Stimulated activated CD4-positive, alpha-beta T cell treated with anti-CD3 and anti-CD28 coated beads, Interleukin-2, amount 100 ng/mL, for 4 hours (primary cell): ENCODE data around the gene ATXN7L1.
A peak's percentile ranks its signal among the peaks of the same experiment; 100 is the strongest.
"Not testable (repeated sequence)": the region's sequence is repeated elsewhere in the genome, so short reads cannot be mapped to it uniquely, and the experiment has no call there.

Experiments used
- DNase-seq: peaks from one replicate; pipeline ENCODE4 v3.0.0-alpha.2; 2020; ENCODE audit warnings: low read depth

ATXN7L1 gene

DNA sequence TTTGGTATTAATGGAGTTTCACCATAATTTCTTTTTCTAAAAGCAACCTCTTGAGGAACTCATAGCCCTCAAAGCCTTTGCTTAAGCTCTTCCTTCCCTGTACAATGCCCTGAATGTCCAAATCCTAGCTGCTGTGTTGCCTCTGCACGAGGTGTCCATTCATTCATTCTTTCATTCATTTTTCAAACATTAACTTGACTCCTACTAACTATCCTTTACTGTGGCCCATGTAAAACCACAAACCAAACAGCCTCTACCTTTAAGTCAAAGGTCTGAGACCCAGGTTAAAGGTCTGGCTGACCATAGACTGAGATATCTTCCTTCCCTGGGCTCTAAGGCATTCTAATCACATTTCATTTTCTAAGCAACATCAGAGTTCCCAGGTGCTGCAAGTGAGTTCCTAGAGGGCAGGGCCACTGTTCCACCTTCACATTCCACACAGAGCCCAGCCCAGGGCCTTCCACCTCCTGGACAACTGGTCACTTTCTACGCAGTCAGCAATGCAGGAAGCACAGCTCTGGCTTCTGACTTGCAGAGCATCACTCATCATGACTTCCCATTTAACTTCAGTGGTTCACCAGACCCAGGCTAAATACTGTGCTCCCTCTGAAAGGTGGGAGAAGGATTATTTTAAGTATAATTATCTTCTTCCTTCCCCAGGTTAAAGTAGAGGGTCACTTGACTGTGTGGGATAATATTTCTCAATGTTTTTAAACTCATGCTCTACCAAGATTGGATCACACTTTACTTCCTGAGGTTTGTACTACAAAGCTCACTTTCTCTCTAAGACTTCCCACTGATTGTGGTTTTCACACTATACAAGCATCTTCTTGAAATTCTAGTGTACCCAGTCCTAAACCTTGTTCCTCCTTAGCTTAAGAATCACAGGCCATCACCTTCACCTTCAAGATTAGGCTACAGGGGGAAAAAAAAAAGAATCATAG is 19.1 kb downstream of the ATXN7L1 start:
- DNase-seq, result no peak

DNA sequence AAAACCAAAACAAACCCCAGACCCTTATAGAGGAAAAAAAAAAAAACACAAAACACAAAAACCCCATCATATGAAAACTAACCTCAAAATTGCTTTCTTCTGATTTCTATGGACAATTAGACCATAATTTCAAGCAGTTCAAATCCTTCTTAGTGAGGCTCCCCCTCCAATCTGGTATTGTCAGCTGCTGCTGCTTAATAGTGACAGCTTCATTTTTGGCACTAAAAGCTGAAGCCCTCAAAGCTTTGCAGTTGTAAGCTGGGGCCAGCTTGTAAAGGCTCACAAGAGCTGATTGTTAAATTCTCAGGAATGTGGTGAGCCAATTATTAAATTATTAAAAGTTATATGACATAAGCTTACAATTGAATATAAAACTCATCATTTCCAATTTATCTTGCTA is 21.9 kb downstream of the ATXN7L1 start:
- no peak for DNase-seq

DNA sequence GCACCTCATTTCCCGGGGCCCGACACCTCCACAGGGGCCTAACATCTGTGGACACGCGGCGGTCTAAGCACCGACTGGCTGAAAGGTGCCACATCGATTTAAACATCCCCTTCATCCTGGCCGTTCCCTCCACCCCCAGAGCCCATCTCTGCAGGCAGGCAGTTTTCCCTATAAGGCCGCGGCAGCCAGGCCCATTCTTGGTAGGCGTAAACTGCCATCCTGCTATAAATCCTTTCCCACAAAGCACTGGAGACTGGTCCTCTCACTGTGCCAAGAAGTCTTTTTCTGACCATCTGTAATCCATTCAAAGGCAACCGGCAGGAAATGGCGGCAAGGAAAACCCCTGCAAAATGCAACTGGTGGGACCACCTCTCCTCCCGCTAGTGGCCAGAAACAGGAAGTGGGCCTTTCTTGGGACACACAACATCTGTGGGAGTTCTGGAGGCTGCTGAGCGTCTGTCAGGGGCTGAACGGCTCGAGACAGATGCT is 22.4 kb downstream of the ATXN7L1 start:
- no peak for DNase-seq

DNA sequence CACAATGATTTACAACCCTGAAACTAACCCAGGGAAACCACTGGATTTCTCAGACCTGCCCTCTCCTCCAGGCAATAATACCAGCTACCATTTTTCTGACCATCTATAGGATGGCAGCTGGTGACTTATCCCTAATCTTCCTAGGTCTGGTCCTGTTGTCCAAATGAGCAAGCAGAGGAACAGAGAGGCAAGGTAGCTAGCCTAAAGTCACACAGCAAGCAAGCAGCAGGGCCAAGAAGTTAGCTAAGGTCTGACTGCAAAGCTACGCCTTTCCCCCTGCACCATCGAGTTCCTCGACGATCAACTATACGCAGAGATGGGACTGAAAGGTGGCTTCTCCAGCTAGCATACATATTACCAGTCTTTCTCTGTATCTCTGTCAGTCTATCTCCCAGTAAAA is 25.3 kb downstream of the ATXN7L1 start:
- DNase-seq, result no peak

DNA sequence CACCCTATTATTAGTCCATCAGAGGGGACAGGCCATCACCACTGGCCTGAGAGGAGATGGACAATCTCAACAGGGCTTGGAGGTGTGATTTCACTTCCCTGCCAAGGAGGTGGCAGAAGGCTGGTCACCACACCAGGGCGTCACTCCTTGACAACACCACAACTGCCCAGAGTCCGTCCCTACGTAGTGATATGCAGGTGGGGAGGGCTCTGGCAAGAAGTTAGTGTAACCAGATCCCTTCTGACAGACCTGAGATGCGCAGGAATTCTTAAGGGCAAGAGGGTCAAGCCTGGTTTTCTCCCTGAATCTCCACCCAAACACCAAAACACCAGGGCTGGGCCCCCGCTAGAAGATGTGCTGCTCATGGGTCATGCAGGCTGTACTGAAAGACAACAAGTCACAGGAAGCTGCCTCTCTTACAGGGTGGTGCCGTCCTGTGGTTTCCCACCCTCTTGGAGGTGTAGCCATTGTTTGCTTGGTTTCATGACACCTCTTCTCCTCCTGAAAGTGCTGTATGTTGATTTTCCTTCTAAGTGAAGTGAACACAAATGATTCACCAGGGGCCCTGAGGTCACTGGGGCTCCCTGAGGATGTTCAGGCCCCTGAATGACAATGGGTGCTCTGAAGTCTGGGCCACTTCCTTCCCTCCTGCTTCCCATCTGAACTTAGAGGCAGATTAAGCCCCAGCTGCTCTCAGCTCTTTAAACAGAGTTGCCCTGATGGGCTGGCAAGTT is 27.1 kb downstream of the ATXN7L1 start:
- DNase-seq, result peak; percentile 28

DNA sequence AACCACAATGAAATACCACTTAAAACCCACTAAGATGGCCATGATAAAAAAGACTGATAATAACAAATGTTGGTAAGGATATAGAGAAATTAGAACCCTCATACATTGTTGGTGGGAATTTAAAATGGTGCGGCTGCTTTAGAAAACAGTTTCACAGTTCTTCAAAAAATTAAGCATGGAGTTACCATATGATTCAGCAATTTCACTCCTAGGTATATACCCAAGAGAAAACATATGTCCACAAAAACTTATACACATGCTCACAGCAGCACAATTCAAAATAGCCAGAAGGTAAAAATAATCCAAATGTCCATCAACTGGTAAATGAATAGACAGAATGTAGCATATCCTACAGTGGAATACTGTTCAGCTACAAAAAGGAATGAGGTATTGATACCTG is 30.0 kb downstream of the ATXN7L1 start:
- no peak for DNase-seq

DNA sequence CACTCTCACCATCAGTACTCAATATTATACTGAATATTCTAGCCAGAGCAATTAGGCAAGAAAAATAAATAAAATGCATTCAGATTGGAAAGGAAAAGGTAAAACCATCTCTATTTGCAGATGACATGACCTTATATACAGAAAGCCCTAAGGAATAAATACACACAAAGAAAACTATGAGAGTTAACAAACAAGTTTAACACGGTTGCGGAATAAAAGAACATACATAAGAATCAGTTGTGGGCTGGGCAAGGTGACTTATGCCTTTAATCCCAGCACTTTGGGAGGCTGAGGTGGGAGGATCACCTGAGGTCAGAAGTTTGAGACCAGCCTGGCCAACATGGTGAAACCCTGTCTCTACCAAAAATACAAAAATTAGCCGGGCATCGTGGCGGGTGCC is 31.7 kb downstream of the ATXN7L1 start:
- DNase-seq, result not testable (repeated sequence)

DNA sequence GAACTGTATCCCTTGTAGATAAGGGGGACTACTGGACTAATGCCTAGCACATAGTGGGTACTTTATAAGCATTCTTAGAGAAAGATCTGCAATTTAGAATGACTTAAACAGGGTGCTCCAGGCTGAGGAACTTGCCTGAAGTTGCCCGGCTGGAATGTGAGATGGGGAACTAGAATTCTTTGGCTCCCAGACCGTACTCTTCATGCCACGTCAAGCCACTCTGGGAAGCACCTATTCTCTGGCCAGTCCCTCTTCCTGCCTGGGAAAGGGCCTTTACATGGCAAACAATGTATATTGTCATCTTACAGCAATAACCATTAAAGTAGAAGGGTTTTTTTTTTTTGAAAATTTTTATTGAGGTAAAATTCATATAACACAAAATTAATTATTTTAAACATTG is 34.5 kb downstream of the ATXN7L1 start:
- DNase-seq, result no peak

DNA sequence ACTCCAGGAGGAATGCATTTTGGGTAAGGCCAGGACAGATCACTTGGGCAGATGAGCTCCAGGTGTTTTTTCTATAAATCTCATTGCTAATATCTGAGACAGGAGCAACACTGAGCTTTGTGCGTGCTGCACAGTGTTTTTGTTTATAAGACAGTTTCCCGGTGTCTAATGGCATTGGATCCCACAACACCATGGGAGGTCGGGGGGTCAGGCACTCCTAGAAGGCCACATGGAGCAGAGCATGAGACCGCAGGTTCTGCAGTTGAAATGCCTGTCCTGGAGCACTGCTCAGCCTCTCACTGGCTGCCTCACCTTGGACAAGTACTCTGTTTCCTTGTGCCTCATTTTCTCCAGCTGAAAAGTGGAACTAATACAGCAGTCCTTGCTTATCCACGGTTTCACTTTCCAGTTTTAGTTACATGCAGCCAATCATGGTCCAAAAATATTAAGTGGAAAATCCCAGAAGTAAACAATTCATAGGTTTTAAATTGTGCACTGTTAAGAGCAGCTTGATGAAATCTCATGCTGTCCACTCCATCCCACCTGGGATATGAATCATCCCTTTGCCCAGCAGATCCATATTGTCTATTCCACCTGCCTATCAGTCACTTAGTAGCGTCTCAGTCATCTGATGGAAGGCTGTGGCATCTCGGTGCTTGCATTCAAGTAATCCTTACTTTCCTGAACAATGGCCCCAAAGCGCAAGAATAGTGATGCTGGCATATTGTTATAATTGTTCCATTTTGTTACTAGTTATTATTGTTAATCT is 35.2 kb downstream of the ATXN7L1 start:
- DNase-seq, result no peak

DNA sequence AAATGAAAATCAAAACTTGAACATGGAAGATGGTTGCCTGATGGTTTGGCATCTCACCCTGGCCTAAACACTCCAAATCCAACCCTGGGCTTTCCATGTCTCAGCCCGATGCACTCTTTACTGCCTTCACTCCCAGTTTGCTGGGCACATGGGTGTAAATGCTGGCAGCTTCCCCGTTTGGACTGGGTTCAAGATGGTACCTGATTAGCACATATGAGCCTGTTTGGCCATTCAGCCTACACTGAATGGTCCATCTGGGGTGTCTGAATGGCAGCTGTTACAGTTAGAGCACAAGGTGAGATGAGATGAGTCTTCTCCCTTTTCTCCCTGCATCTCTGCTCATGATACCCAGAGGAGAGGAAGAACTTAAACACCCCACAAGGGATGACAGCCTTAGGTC is 37.1 kb downstream of the ATXN7L1 start:
- DNase-seq, result no peak

DNA sequence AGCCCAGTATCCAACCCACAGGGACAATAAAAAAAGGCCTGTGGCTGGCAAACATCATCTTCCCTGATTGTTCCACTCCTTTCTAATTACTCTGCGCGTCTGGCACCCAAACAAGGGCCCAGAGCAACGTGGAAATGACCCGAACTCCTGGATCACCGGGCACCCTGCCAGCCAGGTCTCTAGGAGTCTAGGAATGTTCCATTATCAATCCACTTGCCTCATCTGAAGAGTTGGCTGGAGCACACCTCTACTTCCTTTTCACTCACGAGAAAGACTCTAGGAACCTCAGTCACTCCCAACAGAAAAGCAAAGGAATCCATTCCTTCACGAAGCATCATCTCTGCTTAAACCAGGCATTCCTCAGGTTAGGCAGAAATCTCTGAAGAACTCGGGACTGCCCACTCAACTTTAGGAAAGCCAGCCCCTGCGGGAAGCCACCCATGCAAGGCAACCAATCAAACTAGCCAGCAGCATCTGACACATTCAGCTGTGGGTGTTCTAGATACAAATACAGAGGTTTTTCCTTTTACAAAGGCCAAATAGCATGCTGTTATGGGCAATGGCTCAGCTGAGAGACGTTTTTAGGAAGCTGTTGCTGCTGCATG is 37.7 kb downstream of the ATXN7L1 start:
- no peak for DNase-seq

DNA sequence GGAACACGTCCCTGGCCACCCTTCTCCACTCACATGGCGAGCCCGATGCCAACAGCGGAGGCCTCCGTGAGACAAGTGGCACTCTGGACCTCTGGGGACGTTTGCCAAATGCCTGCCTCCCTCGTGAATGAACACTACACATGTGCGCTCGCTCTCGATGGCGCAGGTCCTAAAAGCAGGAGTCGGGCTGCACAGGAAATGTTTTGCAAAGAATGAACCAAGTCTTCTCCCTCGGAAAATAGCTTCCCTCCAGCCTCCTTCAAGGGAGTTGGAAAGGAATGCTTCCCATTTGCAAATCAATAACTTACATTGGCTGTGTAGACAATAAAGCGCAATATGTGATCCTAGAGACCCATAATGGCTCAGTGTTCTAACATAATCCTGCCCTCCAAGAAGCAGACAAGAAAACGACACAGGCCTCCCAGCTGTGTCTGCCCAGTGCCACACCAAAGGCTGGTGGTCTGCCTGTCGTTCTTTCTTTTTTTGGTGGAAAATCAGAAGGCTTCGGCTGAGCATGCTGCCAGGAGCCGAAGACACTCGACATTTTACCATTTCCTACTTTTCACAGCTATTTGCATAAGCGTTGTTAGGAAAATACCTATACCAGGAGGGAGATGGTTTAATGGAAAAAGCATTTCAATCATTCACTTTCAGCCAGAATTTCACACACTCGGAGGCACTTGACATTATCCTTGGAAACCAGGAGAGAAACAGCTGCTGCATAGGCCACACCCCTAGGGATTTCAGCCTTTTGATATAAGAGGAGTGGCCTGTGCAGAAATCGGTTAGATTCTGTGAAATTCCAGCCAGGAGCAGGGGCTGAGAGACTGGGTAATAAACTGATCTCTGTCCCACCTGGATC is 38.4 kb downstream of the ATXN7L1 start:
- DNase-seq, result no peak

DNA sequence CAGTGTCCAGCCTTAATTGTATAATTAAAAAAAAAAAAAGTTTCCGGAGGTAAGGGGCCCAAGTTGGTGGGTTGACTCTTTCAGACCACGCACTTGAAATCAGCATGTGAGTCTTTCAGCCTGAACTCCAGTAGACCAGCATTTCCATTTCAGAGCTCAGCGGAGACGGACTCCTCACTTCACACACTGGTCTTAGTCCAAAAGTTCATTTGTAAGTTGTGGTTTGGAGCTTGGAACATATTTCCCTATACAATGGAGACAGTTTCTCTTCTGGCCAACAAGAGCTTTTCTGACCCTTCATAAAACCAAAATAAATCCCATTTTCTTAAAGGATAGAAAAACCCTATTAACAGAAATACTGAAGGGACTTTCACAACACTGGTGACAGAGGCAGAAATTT is 41.0 kb downstream of the ATXN7L1 start:
- DNase-seq, result no peak

DNA sequence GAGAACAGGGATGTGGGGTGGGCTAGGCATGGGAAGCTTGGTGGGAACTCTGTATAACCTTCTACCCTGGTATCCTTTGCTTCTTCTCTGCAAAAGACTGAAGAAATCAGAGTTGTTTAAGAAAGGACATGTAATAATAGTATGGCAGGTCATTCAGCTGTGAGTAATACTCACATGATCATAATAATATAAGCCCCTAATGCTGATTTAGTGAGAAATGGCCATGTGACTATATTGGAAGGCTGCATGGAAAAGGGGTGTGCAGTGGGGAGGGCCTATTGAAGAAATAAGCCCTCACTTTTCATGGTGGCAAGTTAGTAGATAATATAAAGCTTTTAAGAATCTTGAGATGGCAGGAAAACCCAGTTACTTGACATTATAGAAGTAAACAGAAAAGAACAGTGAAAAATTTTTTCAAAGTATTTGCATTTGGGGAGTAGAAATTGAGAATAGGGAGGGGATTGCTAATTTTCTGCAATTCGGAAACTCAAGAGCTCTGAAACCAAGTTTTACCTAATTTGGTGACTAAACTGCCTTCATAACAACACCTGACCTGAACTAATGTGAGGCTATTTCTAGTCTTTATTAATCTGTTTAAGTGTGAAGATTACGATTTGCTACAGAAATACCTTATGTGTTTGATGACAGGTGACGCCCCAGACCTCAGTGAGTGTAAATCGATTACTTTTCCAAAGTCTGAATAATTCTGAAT is 44.4 kb downstream of the ATXN7L1 start:
- no peak for DNase-seq

DNA sequence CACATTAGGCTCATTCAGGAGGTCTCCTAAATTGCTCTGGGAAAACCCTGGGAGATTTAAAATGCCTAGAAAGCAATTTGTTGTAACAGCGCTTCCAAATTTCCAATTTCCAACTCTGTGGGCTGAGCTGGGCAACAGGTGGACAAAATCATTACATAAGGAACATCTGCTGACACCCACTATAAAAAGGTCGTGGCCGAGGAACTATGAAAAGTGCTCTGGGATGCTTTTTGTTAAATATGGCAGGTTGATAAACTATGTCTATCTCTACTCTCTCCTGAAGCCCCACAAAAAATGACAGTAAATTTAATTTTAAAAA is 45.1 kb downstream of the ATXN7L1 start:
- no peak for DNase-seq

DNA sequence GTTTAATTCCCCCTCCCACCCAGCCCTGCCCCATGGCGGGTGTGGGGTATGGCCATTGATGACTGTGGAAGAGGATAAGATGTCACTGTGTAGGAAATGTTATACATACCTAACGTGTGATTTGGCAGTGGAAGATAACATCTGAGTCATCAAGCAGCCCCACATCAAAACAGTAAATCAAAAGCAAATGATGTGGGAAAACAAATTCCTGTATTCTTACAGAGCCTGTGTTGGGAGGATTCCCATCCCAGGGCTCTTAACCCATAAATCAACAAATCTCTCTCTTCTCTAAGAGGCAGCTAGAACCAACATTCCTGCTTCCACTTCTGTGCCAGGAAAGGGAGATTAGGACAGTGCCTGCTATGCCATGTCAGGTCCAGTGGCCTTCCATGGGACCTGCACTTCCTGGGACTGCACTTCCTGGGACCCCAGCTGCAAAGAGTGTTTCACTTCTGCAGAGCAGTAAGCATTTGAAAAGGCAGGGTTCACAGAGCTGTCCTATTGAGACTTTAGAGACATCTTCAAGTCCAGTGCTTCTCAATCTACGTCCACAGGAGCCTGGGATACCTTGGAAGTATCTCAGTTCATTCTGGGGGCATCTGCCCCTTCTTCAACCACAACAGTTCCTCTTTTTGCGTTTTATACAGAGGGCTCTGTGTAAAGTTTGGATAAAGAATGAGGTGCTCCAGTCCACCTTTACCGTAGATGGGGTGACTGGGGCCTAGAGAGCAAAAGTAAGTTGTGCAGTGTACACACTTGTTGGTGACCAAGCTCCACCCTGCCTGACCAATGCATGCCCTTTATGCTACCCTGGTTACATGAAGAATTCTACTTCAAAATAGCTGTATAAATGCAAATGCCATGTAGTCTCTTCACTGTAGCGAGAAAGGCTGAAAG is 45.7 kb downstream of the ATXN7L1 start:
- no peak for DNase-seq

DNA sequence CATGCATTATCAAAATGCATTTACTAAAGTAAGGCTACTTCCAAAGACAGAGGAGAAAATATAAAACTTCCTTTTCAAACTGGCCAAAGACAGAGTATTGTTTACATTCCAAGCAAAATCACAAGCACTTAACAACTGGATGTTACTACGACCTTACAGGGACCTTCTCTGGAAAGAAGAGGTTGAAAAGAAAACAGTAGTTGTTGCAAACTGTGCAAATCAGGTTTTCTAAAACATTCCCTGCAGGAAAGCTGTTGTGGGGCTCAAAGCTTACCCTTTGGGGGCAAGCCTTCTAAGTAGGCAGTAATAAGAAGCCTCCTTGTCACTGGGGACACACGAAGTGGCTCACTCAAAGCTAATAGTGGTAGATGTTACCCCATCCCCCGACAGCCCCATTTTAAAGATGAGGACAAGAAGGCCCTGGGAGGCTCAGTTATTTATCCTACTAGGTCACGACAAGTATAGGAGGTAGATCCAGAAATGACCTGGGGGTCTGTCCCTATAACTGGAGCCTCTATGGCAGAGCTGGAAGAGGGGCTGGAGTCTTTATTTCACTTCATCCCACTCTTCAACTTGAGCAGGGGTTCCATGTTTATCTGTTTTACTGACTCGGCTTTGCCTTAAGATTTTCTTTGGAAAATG is 46.6 kb downstream of the ATXN7L1 start:
- DNase-seq, result no peak

DNA sequence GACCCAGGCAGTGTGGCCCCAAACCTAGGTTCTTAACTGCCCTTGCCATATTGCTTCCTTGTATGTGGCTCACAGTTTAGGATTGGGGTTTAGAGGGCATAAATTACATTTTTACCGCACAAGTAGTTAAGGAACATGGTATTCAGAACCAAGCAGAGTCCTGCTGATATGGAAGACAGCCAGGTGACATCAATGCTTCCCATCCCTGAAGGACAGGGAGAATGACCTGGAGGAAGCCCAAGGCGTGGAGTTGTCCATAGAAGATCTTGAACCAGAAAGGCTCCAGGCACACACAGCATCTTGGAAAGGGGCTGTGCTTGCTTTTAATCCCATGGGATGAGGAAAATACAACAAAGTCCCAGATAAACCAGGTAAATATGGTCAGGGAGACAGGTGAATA is 48.3 kb downstream of the ATXN7L1 start:
- DNase-seq, result no peak
